Measurements from ENCODE around the gene ARFGAP3. TPM values are rescaled to one million over a fixed set of nuclear protein-coding genes. Genes with fewer than 3 reads are reported as not detected.
A peak's percentile ranks its signal among the peaks of the same experiment; 100 is the strongest.

The ARFGAP3 gene
- total and polyA plus RNA-seq, 4 donors, result 25.8 to 42.9 (median 42.3) TPM

- TF ChIP-seq CTCF (IDR thresholded peaks at IDR 0.05; ENCODE audit: control extremely low read depth, extremely low read depth), result no peak
- H3K4me1 ChIP-seq (ENCODE audit: control insufficient read depth in 5 of 5, insufficient read depth in 5 of 5, low read length in 5 of 5), result peaks cover 0 to 15% (median 5%) of the 10 kb centered on the region in 5 donors
- WGBS, 2 donors, result 97 to 100% methylated on average over 7 of the region's 7 CpGs
- H3K36me3 ChIP-seq (ENCODE audit: control insufficient read depth in 4 of 4, insufficient read depth in 4 of 4, low read length in 4 of 4), result peaks cover 0 to 8% (median 0%) of the 10 kb centered on the region in 4 donors
- peaks cover 0 to 2% (median 0%) of the 10 kb centered on the region in 4 donors for H3K9me3 ChIP-seq (ENCODE audit: control insufficient read depth in 4 of 4, insufficient read depth in 3 of 4, low read length in 3 of 4)
- no peak for ATAC-seq (ENCODE audit: insufficient read depth, low FRiP score)
- H3K27me3 ChIP-seq (ENCODE audit: control insufficient read depth in 3 of 3, insufficient read depth in 3 of 3, low read length in 2 of 3), result no peaks in the 10 kb centered on the region
- no peak overlapping the region for H3K27ac ChIP-seq (ENCODE audit: low read depth in 1 of 2, low read length in 1 of 2)
- no peak overlapping the region for H3K9ac ChIP-seq (ENCODE audit: insufficient read depth in 1 of 2, low read length in 2 of 2)
- no peak for DNase-seq
- no peak overlapping the region for H3K4me3 ChIP-seq
Observed at GRCh38 chr22:42897960-42898359, 40.9 kb upstream of the ARFGAP3 start.

GRCh38 chr22:42895541-42895981 is 38.5 kb upstream of the ARFGAP3 start:
- Histone ChIP-seq H3K27ac (ENCODE audit: low read depth in 1 of 2, low read length in 1 of 2) (peak overlapping the region in 1 of 2 donors; percentile 74), H3K9me3 (ENCODE audit: control insufficient read depth in 4 of 4, insufficient read depth in 3 of 4, low read length in 3 of 4) (no peaks in the 10 kb centered on the region), H3K4me3 (no peak overlapping the region), H3K4me1 (ENCODE audit: control insufficient read depth in 5 of 5, insufficient read depth in 5 of 5, low read length in 5 of 5) (peaks cover 0 to 28% (median 4%) of the 10 kb centered on the region in 5 donors), H3K9ac (ENCODE audit: insufficient read depth in 1 of 2, low read length in 2 of 2) (no peak overlapping the region), H3K36me3 (ENCODE audit: control insufficient read depth in 4 of 4, insufficient read depth in 4 of 4, low read length in 4 of 4) (peaks cover 0 to 9% (median 4%) of the 10 kb centered on the region in 4 donors), H3K27me3 (ENCODE audit: control insufficient read depth in 3 of 3, insufficient read depth in 3 of 3, low read length in 2 of 3) (no peaks in the 10 kb centered on the region)
- no peak for TF ChIP-seq CTCF (IDR thresholded peaks at IDR 0.05; ENCODE audit: control extremely low read depth, extremely low read depth)
- ATAC-seq (ENCODE audit: insufficient read depth, low FRiP score) (peak; percentile 51), DNase-seq (no peak)
- 31 to 47% methylated on average over 9 of the region's 9 CpGs for WGBS, 2 donors

GRCh38 chr22:42895087-42895486 is 38.0 kb upstream of the ARFGAP3 start:
- Histone ChIP-seq H3K9ac (ENCODE audit: insufficient read depth in 1 of 2, low read length in 2 of 2) (no peak overlapping the region), H3K27me3 (ENCODE audit: control insufficient read depth in 3 of 3, insufficient read depth in 3 of 3, low read length in 2 of 3) (no peaks in the 10 kb centered on the region), H3K36me3 (ENCODE audit: control insufficient read depth in 4 of 4, insufficient read depth in 4 of 4, low read length in 4 of 4) (peaks cover 0 to 12% (median 5%) of the 10 kb centered on the region in 4 donors), H3K27ac (ENCODE audit: low read depth in 1 of 2, low read length in 1 of 2) (peak overlapping the region in 1 of 2 donors; percentile 82), H3K4me1 (ENCODE audit: control insufficient read depth in 5 of 5, insufficient read depth in 5 of 5, low read length in 5 of 5) (peaks cover 0 to 28% (median 4%) of the 10 kb centered on the region in 5 donors), H3K9me3 (ENCODE audit: control insufficient read depth in 4 of 4, insufficient read depth in 3 of 4, low read length in 3 of 4) (no peaks in the 10 kb centered on the region), H3K4me3 (no peak overlapping the region)
- WGBS, 2 donors, result 13 to 37% methylated on average over 7 of the region's 7 CpGs
- ATAC-seq (ENCODE audit: insufficient read depth, low FRiP score) (peak; percentile 9), DNase-seq (no peak)
- TF ChIP-seq CTCF (IDR thresholded peaks at IDR 0.05; ENCODE audit: control extremely low read depth, extremely low read depth), result no peak

All from lung (tissue), 12 donors.